ENCODE measurements around the gene PTPRN2. TPM values are rescaled to one million over a fixed set of nuclear protein-coding genes. Genes with fewer than 3 reads are reported as not detected.

PTPRN2 gene
- total RNA-seq, 1 experiment from 2014 or later, result 1.1 TPM

GRCh38 chr7:158114056-158114850 lies 473.4 kb downstream of the PTPRN2 start:
- no peaks in the 10 kb centered on the region for H3K27me3 ChIP-seq (ENCODE audit: control insufficient read depth, insufficient read depth, low read length)
- no peak overlapping the region for H3K4me3 ChIP-seq (ENCODE audit: low read depth in 2 of 2, low read length in 2 of 2)
- intact Hi-C loops (cut with micrococcal nuclease; ENCODE audit: unreplicated experiment), result no loop called here
- no TSS peak for BruUV-seq (replicated peaks)
- no peaks in the 10 kb centered on the region for H3K36me3 ChIP-seq (ENCODE audit: control insufficient read depth, insufficient read depth, low read length)
- CTCF ChIA-PET, result interaction anchor here (0.6 kb wide), 1 partner anchor 10 kb away, joined by 3 read pairs; no protein-coding TSS in a partner anchor
- no peaks in the 10 kb centered on the region for H3K4me1 ChIP-seq (ENCODE audit: control insufficient read depth, insufficient read depth, low read length)
- TF ChIP-seq POLR2AphosphoS5 (IDR thresholded peaks at IDR 0.05; ENCODE audit: low read depth, low read length) (no peak), TCF7L2 (IDR thresholded peaks at IDR 0.05; ENCODE audit: low read depth, low read length) (no peak), SIN3A (IDR thresholded peaks at IDR 0.05; ENCODE audit: borderline replicate concordance, insufficient read depth, low read depth, low read length) (no peak), CTCF (IDR thresholded peaks at IDR 0.05) (no peak), REST (IDR thresholded peaks at IDR 0.05; ENCODE audit: insufficient read depth in 1 of 2, low read depth in 2 of 2, low read length in 1 of 2) (no peak)
- H3K27ac ChIP-seq (ENCODE audit: low read length), result no peak overlapping the region
- in situ Hi-C loops (cut with HindIII; ENCODE audit: low pct_unique_long_range_greater_than_20kb, low sequenced_read_pairs), result no loop called here
- ATAC-seq, result no peak
- POLR2A ChIA-PET, result interaction anchor here (0.7 kb wide), 1 partner anchor 8 kb away, joined by 4 read pairs; no protein-coding TSS in a partner anchor
- peaks cover 8% of the 10 kb centered on the region for H3K9me3 ChIP-seq (ENCODE audit: control insufficient read depth, insufficient read depth, low read depth, low read length)
- DNase-seq (ENCODE audit: low read depth, low spot score), result no peak

- Histone ChIP-seq H3K4me3 (ENCODE audit: low read depth in 2 of 2, low read length in 2 of 2) (no peak overlapping the region), H3K9me3 (ENCODE audit: control insufficient read depth, insufficient read depth, low read depth, low read length) (peaks cover 8% of the 10 kb centered on the region), H3K36me3 (ENCODE audit: control insufficient read depth, insufficient read depth, low read length) (no peaks in the 10 kb centered on the region), H3K27ac (ENCODE audit: low read length) (no peak overlapping the region), H3K4me1 (ENCODE audit: control insufficient read depth, insufficient read depth, low read length) (no peaks in the 10 kb centered on the region), H3K27me3 (ENCODE audit: control insufficient read depth, insufficient read depth, low read length) (no peaks in the 10 kb centered on the region)
- no peak for TF ChIP-seq POLR2AphosphoS5 (IDR thresholded peaks at IDR 0.05; ENCODE audit: low read depth, low read length)
- no peak for TF ChIP-seq SIN3A (IDR thresholded peaks at IDR 0.05; ENCODE audit: borderline replicate concordance, insufficient read depth, low read depth, low read length)
- TF ChIP-seq CTCF (IDR thresholded peaks at IDR 0.05), result no peak
- TF ChIP-seq REST (IDR thresholded peaks at IDR 0.05; ENCODE audit: insufficient read depth in 1 of 2, low read depth in 2 of 2, low read length in 1 of 2), result no peak
- no peak for TF ChIP-seq TCF7L2 (IDR thresholded peaks at IDR 0.05; ENCODE audit: low read depth, low read length)
- in situ Hi-C loops (cut with HindIII; ENCODE audit: low pct_unique_long_range_greater_than_20kb, low sequenced_read_pairs) (no loop called here), intact Hi-C loops (cut with micrococcal nuclease; ENCODE audit: unreplicated experiment) (no loop called here)
- POLR2A ChIA-PET, result no interaction called here
- DNase-seq (ENCODE audit: low read depth, low spot score), result no peak
- CTCF ChIA-PET, result no interaction called here
- ATAC-seq, result no peak
- BruUV-seq (replicated peaks), result no TSS peak
These were observed 474.1 kb downstream of the PTPRN2 start for GRCh38 chr7:158113321-158114025.
